ENCODE results near the gene STAU1. TPM values are rescaled to one million over a fixed set of nuclear protein-coding genes. Genes with fewer than 3 reads are reported as not detected.
"Not testable (repeated sequence)": the region's sequence is repeated elsewhere in the genome, so short reads cannot be mapped to it uniquely, and the experiment has no call there.

Gene STAU1
- 65.7 and 65.9 TPM in 2 replicates for total RNA-seq (2014; rRNA removed; shearing (Covaris generic))

- peak; percentile 90 for DNase-seq (ENCODE audit: low spot score)
Measured at GRCh38 chr20:49187851-49188641, at the start of gene STAU1. Gene STAU1 (minus strand): TSS chr20:49188334. CDS start chr20:49166201, 22,133 bp downstream.

GRCh38 chr20:49237531-49237930, 49.4 kb upstream of the STAU1 start:
- no peak for DNase-seq (ENCODE audit: low spot score)

GRCh38 chr20:49236301-49236700, 48.2 kb upstream of the STAU1 start:
- DNase-seq (ENCODE audit: low spot score), result no peak

- DNase-seq (ENCODE audit: low spot score), result no peak
Measured at GRCh38 chr20:49234831-49235230, 46.7 kb upstream of the STAU1 start.

GRCh38 chr20:49233226-49233625, 45.1 kb upstream of the STAU1 start:
- no peak for DNase-seq (ENCODE audit: low spot score)

GRCh38 chr20:49231471-49231870, 43.3 kb upstream of the STAU1 start:
- DNase-seq (ENCODE audit: low spot score), result no peak

GRCh38 chr20:49230561-49231133, 42.5 kb upstream of the STAU1 start:
- no peak for DNase-seq (ENCODE audit: low spot score)

GRCh38 chr20:49230021-49230420, 41.9 kb upstream of the STAU1 start:
- no peak for DNase-seq (ENCODE audit: low spot score)

- no peak for DNase-seq (ENCODE audit: low spot score)
Measured at GRCh38 chr20:49229381-49229780, 41.2 kb upstream of the STAU1 start.

- no peak for DNase-seq (ENCODE audit: low spot score)
Measured at GRCh38 chr20:49228676-49229075, 40.5 kb upstream of the STAU1 start.

- DNase-seq (ENCODE audit: low spot score), result no peak
Measured at GRCh38 chr20:49225896-49226295, 37.8 kb upstream of the STAU1 start.

GRCh38 chr20:49219924-49220831, 32.0 kb upstream of the STAU1 start:
- no peak for DNase-seq (ENCODE audit: low spot score)

- peak; percentile 97 for DNase-seq (ENCODE audit: low spot score)
Measured at GRCh38 chr20:49219091-49219923, 31.2 kb upstream of the STAU1 start, which contains the start of gene DDX27. Gene DDX27 (plus strand): TSS chr20:49219416. CDS start chr20:49219449, 33 bp downstream.

- DNase-seq (ENCODE audit: low spot score), result not testable (repeated sequence)
Measured at GRCh38 chr20:49218739-49219090, 30.6 kb upstream of the STAU1 start.

GRCh38 chr20:49216991-49217578, 29.0 kb upstream of the STAU1 start:
- peak; percentile 90 for DNase-seq (ENCODE audit: low spot score)

GRCh38 chr20:49215232-49215631, 27.1 kb upstream of the STAU1 start:
- no peak for DNase-seq (ENCODE audit: low spot score)

- no peak for DNase-seq (ENCODE audit: low spot score)
Measured at GRCh38 chr20:49214571-49214970, 26.4 kb upstream of the STAU1 start.

GRCh38 chr20:49210757-49211110, 22.6 kb upstream of the STAU1 start:
- no peak for DNase-seq (ENCODE audit: low spot score)

GRCh38 chr20:49210101-49210756, 22.1 kb upstream of the STAU1 start:
- DNase-seq (ENCODE audit: low spot score), result peak; percentile 29

GRCh38 chr20:49207076-49207475, 18.9 kb upstream of the STAU1 start:
- no peak for DNase-seq (ENCODE audit: low spot score)

- DNase-seq (ENCODE audit: low spot score), result no peak
Measured at GRCh38 chr20:49203746-49204145, 15.6 kb upstream of the STAU1 start.
